ES-I3 (cell line): ENCODE measurements around the gene ELOA.
A peak's percentile ranks its signal among the peaks of the same experiment; 100 is the strongest.
"Not testable (repeated sequence)": the region's sequence is repeated elsewhere in the genome, so short reads cannot be mapped to it uniquely, and the experiment has no call there.

Experiments used
- H3K36me3 ChIP-seq: 2 replicates; pipeline ENCODE4 v1.6.1; 2013; ENCODE audit warnings: mild to moderate bottlenecking, low read length, control low read depth, moderate library complexity; ENCODE audit not compliant: insufficient read depth
- H3K4me1 ChIP-seq: 2 replicates; pipeline ENCODE4 v1.6.1; 2013; ENCODE audit warnings: mild to moderate bottlenecking, control low read depth, low read length; ENCODE audit not compliant: insufficient read depth
- H3K9ac ChIP-seq: 2 replicates; pipeline ENCODE4 v1.6.1; 2013; ENCODE audit warnings: low read depth, mild to moderate bottlenecking, low read length, moderate library complexity
- H3K9me3 ChIP-seq: 2 replicates; pipeline ENCODE4 v1.6.1; 2013; ENCODE audit warnings: mild to moderate bottlenecking, low read length, moderate library complexity; ENCODE audit not compliant: control insufficient read depth, insufficient read depth

ELOA gene

GRCh38 chr1:23720256-23720995 is 22.8 kb upstream of the ELOA start:
- Histone ChIP-seq H3K4me1 (no peaks in the 10 kb centered on the region), H3K9me3 (no peaks in the 10 kb centered on the region), H3K36me3 (no peaks in the 10 kb centered on the region), H3K9ac (no peak overlapping the region)

GRCh38 chr1:23722652-23723051 is 20.6 kb upstream of the ELOA start:
- no peak overlapping the region for H3K9ac ChIP-seq
- no peaks in the 10 kb centered on the region for H3K36me3 ChIP-seq
- no peaks in the 10 kb centered on the region for H3K4me1 ChIP-seq
- no peaks in the 10 kb centered on the region for H3K9me3 ChIP-seq

- no peaks in the 10 kb centered on the region for H3K4me1 ChIP-seq
- H3K36me3 ChIP-seq, result no peaks in the 10 kb centered on the region
- H3K9ac ChIP-seq, result no peak overlapping the region
- no peaks in the 10 kb centered on the region for H3K9me3 ChIP-seq
These were observed 16.6 kb upstream of the ELOA start for GRCh38 chr1:23726686-23727085.

GRCh38 chr1:23727362-23727811 is 15.9 kb upstream of the ELOA start:
- Histone ChIP-seq H3K4me1 (no peaks in the 10 kb centered on the region), H3K9me3 (no peaks in the 10 kb centered on the region), H3K9ac (no peak overlapping the region), H3K36me3 (no peaks in the 10 kb centered on the region)

- no peak overlapping the region for H3K9ac ChIP-seq
- H3K4me1 ChIP-seq, result no peaks in the 10 kb centered on the region
- H3K9me3 ChIP-seq, result no peaks in the 10 kb centered on the region
- no peaks in the 10 kb centered on the region for H3K36me3 ChIP-seq
These were observed 10.7 kb upstream of the ELOA start for GRCh38 chr1:23732363-23733224.

- H3K4me1 ChIP-seq, H3K36me3 ChIP-seq, H3K9ac ChIP-seq, H3K9me3 ChIP-seq: not testable (repeated sequence)
These were observed 10.0 kb upstream of the ELOA start for GRCh38 chr1:23733281-23733680.

- H3K9ac ChIP-seq, result no peak overlapping the region
- no peaks in the 10 kb centered on the region for H3K36me3 ChIP-seq
- no peaks in the 10 kb centered on the region for H3K9me3 ChIP-seq
- H3K4me1 ChIP-seq, result no peaks in the 10 kb centered on the region
These were observed 6.7 kb upstream of the ELOA start for GRCh38 chr1:23736437-23737134.

- H3K4me1 ChIP-seq, result peaks cover 6% of the 10 kb centered on the region; the same call in 1 of the 2 replicates
- peaks cover 1% of the 10 kb centered on the region; the same call in 1 of the 2 replicates for H3K36me3 ChIP-seq
- no peaks in the 10 kb centered on the region for H3K9me3 ChIP-seq
- H3K9ac ChIP-seq, result no peak overlapping the region
These were observed 1.7 kb upstream of the ELOA start for GRCh38 chr1:23741609-23742008.

- peaks cover 3% of the 10 kb centered on the region; the same call in 1 of the 2 replicates for H3K36me3 ChIP-seq
- H3K9ac ChIP-seq, result peak overlapping the region; percentile 90
- no peaks in the 10 kb centered on the region for H3K9me3 ChIP-seq
- H3K4me1 ChIP-seq, result peaks cover 6% of the 10 kb centered on the region; the same call in 1 of the 2 replicates
These were observed 493 bp upstream of the ELOA start for GRCh38 chr1:23742670-23743286.

GRCh38 chr1:23745515-23745914 is 2.2 kb downstream of the ELOA start:
- peaks cover 11% of the 10 kb centered on the region for H3K36me3 ChIP-seq
- no peak overlapping the region for H3K9ac ChIP-seq
- H3K4me1 ChIP-seq, result peaks cover 6% of the 10 kb centered on the region; the same call in 1 of the 2 replicates
- no peaks in the 10 kb centered on the region for H3K9me3 ChIP-seq

GRCh38 chr1:23748016-23748415 is 4.7 kb downstream of the ELOA start:
- Histone ChIP-seq H3K9ac (no peak overlapping the region), H3K9me3 (no peaks in the 10 kb centered on the region), H3K36me3 (peaks cover 24% of the 10 kb centered on the region), H3K4me1 (no peaks in the 10 kb centered on the region; the same call in 1 of the 2 replicates)

- Histone ChIP-seq H3K36me3 (peaks cover 52% of the 10 kb centered on the region), H3K9me3 (no peaks in the 10 kb centered on the region), H3K9ac (no peak overlapping the region), H3K4me1 (no peaks in the 10 kb centered on the region)
These were observed 8.0 kb downstream of the ELOA start for GRCh38 chr1:23751050-23751814.

- Histone ChIP-seq H3K9ac (no peak overlapping the region), H3K9me3 (no peaks in the 10 kb centered on the region), H3K36me3 (peaks cover 55% of the 10 kb centered on the region), H3K4me1 (no peaks in the 10 kb centered on the region)
These were observed 8.5 kb downstream of the ELOA start for GRCh38 chr1:23751815-23752200.
